ENCODE data around the gene CLGN. TPM values are rescaled to one million over a fixed set of nuclear protein-coding genes. Genes with fewer than 3 reads are reported as not detected.

CLGN gene
- total and polyA plus RNA-seq, 2 of the 4 experiments (the other 2 are of a cell fraction), result 0.36 to 0.75 TPM

- Histone ChIP-seq H4K20me1 (ENCODE audit: insufficient read depth, low read length) (no peaks in the 10 kb centered on the region), H4K5ac (ENCODE audit: low read depth, low read length) (no peak overlapping the region), H3K18ac (ENCODE audit: low read depth, low read length) (no peak overlapping the region), H2BK5ac (ENCODE audit: low read depth, low read length, poor library complexity, severe bottlenecking) (no peak overlapping the region), H3K9me3 (ENCODE audit: control insufficient read depth, insufficient read depth, low read length) (no peaks in the 10 kb centered on the region), H3K4me1 (ENCODE audit: control insufficient read depth, insufficient read depth, low read length) (no peaks in the 10 kb centered on the region), H2AFZ (replicated peaks; ENCODE audit: low read length, poor library complexity) (no peak overlapping the region), H3K4ac (ENCODE audit: low read depth, low read length) (no peak overlapping the region), H3K56ac (ENCODE audit: extremely low read depth, insufficient read depth, low read length) (no peak overlapping the region), H3K23ac (ENCODE audit: low read depth, low read length) (no peak overlapping the region), H2BK15ac (ENCODE audit: low read depth, low read length) (no peak overlapping the region), H3K4me2 (ENCODE audit: low read depth, low read length) (no peak overlapping the region), H3K9ac (ENCODE audit: low read depth, low read length) (no peak overlapping the region), H3K79me1 (ENCODE audit: low read depth in 1 of 2, low read length in 2 of 2) (no peaks in the 10 kb centered on the region), H3K27ac (ENCODE audit: insufficient read depth, low read length) (no peak overlapping the region), H2AK5ac (ENCODE audit: low read depth, low read length) (no peak overlapping the region), H2AK9ac (replicated peaks; ENCODE audit: low read depth, low read length, poor library complexity) (no peak overlapping the region), H2BK20ac (ENCODE audit: low read depth, low read length) (no peak overlapping the region), H3K27me3 (ENCODE audit: control insufficient read depth, insufficient read depth, low read length) (peaks cover 5% of the 10 kb centered on the region; the same call in 1 of the 2 replicates), H4K8ac (ENCODE audit: low read depth in 2 of 2, low read length in 2 of 2) (no peak overlapping the region), H3K14ac (replicated peaks; ENCODE audit: low read depth, low read length) (no peak overlapping the region), H3K4me3 (ENCODE audit: insufficient read depth, low read depth, low read length) (no peak overlapping the region), H2BK120ac (ENCODE audit: low read depth, low read length) (no peak overlapping the region), H3K36me3 (ENCODE audit: control insufficient read depth, insufficient read depth, low read length) (no peaks in the 10 kb centered on the region), H4K91ac (ENCODE audit: insufficient read depth, low read depth, low read length) (no peak overlapping the region), H3K9me1 (ENCODE audit: insufficient read depth, low read length) (no peaks in the 10 kb centered on the region)
- ATAC-seq (ENCODE audit: low read depth) (no peak), DNase-seq (no peak)
- no TSS peak for BruUV-seq (replicated peaks)
- in situ Hi-C loops (cut with MboI; ENCODE audit: low sequenced_read_pairs), result no loop called here
- CTCF ChIA-PET, result interaction anchor here (1.9 kb wide), 1 partner anchor 22 kb away, joined by 6 read pairs; the partner anchor contains the start of gene CLGN
- intact Hi-C loops (cut with micrococcal nuclease), result no loop called here
- TF ChIP-seq USF2 (IDR thresholded peaks at IDR 0.05; ENCODE audit: low read depth, low read length), result no peak
- TF ChIP-seq CEBPB (IDR thresholded peaks at IDR 0.05; ENCODE audit: low read depth, low read length), result no peak
- no peak for TF ChIP-seq POLR2A (IDR thresholded peaks at IDR 0.05; ENCODE audit: low read depth, low read length)
- TF ChIP-seq RCOR1 (IDR thresholded peaks at IDR 0.05; ENCODE audit: insufficient replicate concordance, low read length), result no peak
- TF ChIP-seq MAZ (IDR thresholded peaks at IDR 0.05; ENCODE audit: borderline replicate concordance, low read depth, low read length), result no peak
- TF ChIP-seq FOS (IDR thresholded peaks at IDR 0.05; ENCODE audit: low read depth, low read length), result no peak
- TF ChIP-seq ELK1 (IDR thresholded peaks at IDR 0.05; ENCODE audit: borderline replicate concordance, low read depth, low read length), result no peak
- no peak for TF ChIP-seq MXI1 (IDR thresholded peaks at IDR 0.05; ENCODE audit: borderline replicate concordance, low read depth, low read length)
- no peak for TF ChIP-seq MAFK (IDR thresholded peaks at IDR 0.05; ENCODE audit: low read depth, low read length)
- TF ChIP-seq RFX5 (IDR thresholded peaks at IDR 0.05; ENCODE audit: low read depth, low read length), result no peak
- TF ChIP-seq NFE2L2 (IDR thresholded peaks at IDR 0.05; ENCODE audit: low read depth, low read length), result no peak
- TF ChIP-seq RAD21 (IDR thresholded peaks at IDR 0.05; ENCODE audit: low read length), result no peak
- TF ChIP-seq CHD1 (IDR thresholded peaks at IDR 0.05; ENCODE audit: low read depth, low read length), result no peak
- no peak for TF ChIP-seq SMC3 (IDR thresholded peaks at IDR 0.05; ENCODE audit: low read depth, low read length)
- no peak for TF ChIP-seq CTCF (conservative IDR thresholded peaks at IDR 0.05; ENCODE audit: low read depth, low read length)
- no peak for TF ChIP-seq BHLHE40 (IDR thresholded peaks at IDR 0.05; ENCODE audit: low read depth, low read length)
- POLR2A ChIA-PET (ENCODE audit: unreplicated experiment), result no interaction called here
- no CpG with 5 or more reads among the region's 3 CpGs for WGBS, 2 experiments (ENCODE audit: extremely low coverage in 2 of 2, insufficient read length in 1 of 2)
- dilution Hi-C loops (cut with HindIII; ENCODE audit: low sequenced_read_pairs, unreplicated experiment), result no loop called here
Observed at GRCh38 chr4:140448162-140448561, 20.7 kb upstream of the CLGN start.

Measured in IMR-90 (cell line).